SU-DHL-6 (cell line): ENCODE results near the gene STK10.
A peak's percentile ranks its signal among the peaks of the same experiment; 100 is the strongest.

Source experiments
- H2AFZ ChIP-seq: fragments of 200-600 bp; sonication (generic); 2 replicates; pipeline ENCODE4 v1.6.1; 2014; ENCODE audit warnings: low read depth, mild to moderate bottlenecking, moderate library complexity, mixed read lengths, antibody characterized with exemption, low read length; ENCODE audit not compliant: severe bottlenecking
- H3F3A ChIP-seq: fragments of 200-600 bp; shearing (Covaris generic); 2 replicates; pipeline ENCODE4 v1.6.0; 2016; ENCODE audit warnings: antibody characterized with exemption, mild to moderate bottlenecking; ENCODE audit not compliant: insufficient read depth
- H3K27ac ChIP-seq: fragments of 200-600 bp; sonication (generic); 2 replicates; pipeline ENCODE4 v1.5.1; 2016; ENCODE audit warnings: low read depth, mild to moderate bottlenecking, low read length, moderate library complexity, mixed read lengths
- H3K27me3 ChIP-seq: fragments of 200-600 bp; sonication (generic), shearing (Covaris generic); 2 replicates; pipeline ENCODE4 v1.6.0; 2014; ENCODE audit warnings: mild to moderate bottlenecking, low read length
- H3K36me3 ChIP-seq: fragments of 200-600 bp; sonication (generic); 2 replicates; pipeline ENCODE4 v1.6.1; 2014; ENCODE audit warnings: mild to moderate bottlenecking, low read length, mixed read lengths
- H3K4me2 ChIP-seq: fragments of 300-600, 200-600 bp; shearing (Covaris generic), sonication (generic); 2 replicates; pipeline ENCODE4 v1.6.0; 2014; ENCODE audit warnings: low read length, low read depth, mild to moderate bottlenecking; ENCODE audit not compliant: poor library complexity, severe bottlenecking
- H3K4me3 ChIP-seq: fragments of 200-600 bp; sonication (generic); 2 replicates; pipeline ENCODE4 v1.5.1; 2014; ENCODE audit warnings: antibody characterized with exemption, low read length, mild to moderate bottlenecking, mixed read lengths; ENCODE audit not compliant: insufficient read depth, poor library complexity, severe bottlenecking
- H3K79me2 ChIP-seq: fragments of 200-600 bp; sonication (generic); 2 replicates; pipeline ENCODE4 v1.6.1; 2014; ENCODE audit warnings: mild to moderate bottlenecking, low read length, moderate library complexity; ENCODE audit not compliant: insufficient read depth
- H3K9ac ChIP-seq: fragments of 200-600 bp; sonication (generic); 2 replicates; pipeline ENCODE4 v1.7.0; 2014; ENCODE audit warnings: mild to moderate bottlenecking, low read length
- H3K9me2 ChIP-seq: fragments of 200-600 bp; sonication (generic); replicated peaks from 2 replicates; pipeline ENCODE4 v1.6.1; 2014; ENCODE audit warnings: low read length; ENCODE audit not compliant: insufficient read depth
- H3K9me3 ChIP-seq: fragments of 200-600 bp; sonication (generic); 2 replicates; pipeline ENCODE4 v1.6.1; 2014; ENCODE audit warnings: low read length, mixed read lengths; ENCODE audit not compliant: insufficient read depth
- H4K20me1 ChIP-seq: fragments of 200-600 bp; sonication (generic); 2 replicates; pipeline ENCODE4 v1.6.1; 2014; ENCODE audit warnings: low read depth, mild to moderate bottlenecking, antibody characterized with exemption, low read length, moderate library complexity, mixed read lengths
- CTCF ChIP-seq: fragments of 200-600 bp; sonication (generic); IDR thresholded peaks from one replicate; pipeline ENCODE4 v1.5.1; 2017; ENCODE audit warnings: antibody characterized with exemption, mild to moderate bottlenecking, low read length, moderate library complexity; ENCODE audit not compliant: insufficient read depth, poor library complexity, severe bottlenecking
- EZH2phosphoT487 ChIP-seq: fragments of 200-600 bp; sonication (generic), shearing (Covaris generic); conservative IDR thresholded peaks from 2 replicates; pipeline ENCODE4 v1.6.1; 2018; ENCODE audit warnings: mild to moderate bottlenecking, antibody characterized with exemption, low read length, moderate library complexity, mixed read lengths

Gene STK10

GRCh38 chr5:172188033-172188892 lies at the start of gene STK10:
Gene STK10, minus strand, starts transcription at chr5:172188224. Its CDS starts 182 bp downstream, at chr5:172188042.
- no peaks in the 10 kb centered on the region for H3K36me3 ChIP-seq
- no peaks in the 10 kb centered on the region for H3K27me3 ChIP-seq
- H3K4me3 ChIP-seq: peak within 1 kb of the TSS; percentile 66
- TF ChIP-seq CTCF (peak; percentile 75), EZH2phosphoT487 (no peak)
- H2AFZ ChIP-seq: peak within 1 kb of the TSS; percentile 87
- no peaks in the 10 kb centered on the region for H4K20me1 ChIP-seq
- H3F3A ChIP-seq: no peaks in the 10 kb centered on the region
- H3K4me2 ChIP-seq: peak within 1 kb of the TSS; percentile 82
- peak within 1 kb of the TSS; percentile 78 for H3K27ac ChIP-seq
- H3K79me2 ChIP-seq: peaks cover 46% of the 10 kb centered on the region
- H3K9me2 ChIP-seq: no peaks in the 10 kb centered on the region
- no peaks in the 10 kb centered on the region for H3K9me3 ChIP-seq
- peak within 1 kb of the TSS; percentile 91 for H3K9ac ChIP-seq

DNA sequence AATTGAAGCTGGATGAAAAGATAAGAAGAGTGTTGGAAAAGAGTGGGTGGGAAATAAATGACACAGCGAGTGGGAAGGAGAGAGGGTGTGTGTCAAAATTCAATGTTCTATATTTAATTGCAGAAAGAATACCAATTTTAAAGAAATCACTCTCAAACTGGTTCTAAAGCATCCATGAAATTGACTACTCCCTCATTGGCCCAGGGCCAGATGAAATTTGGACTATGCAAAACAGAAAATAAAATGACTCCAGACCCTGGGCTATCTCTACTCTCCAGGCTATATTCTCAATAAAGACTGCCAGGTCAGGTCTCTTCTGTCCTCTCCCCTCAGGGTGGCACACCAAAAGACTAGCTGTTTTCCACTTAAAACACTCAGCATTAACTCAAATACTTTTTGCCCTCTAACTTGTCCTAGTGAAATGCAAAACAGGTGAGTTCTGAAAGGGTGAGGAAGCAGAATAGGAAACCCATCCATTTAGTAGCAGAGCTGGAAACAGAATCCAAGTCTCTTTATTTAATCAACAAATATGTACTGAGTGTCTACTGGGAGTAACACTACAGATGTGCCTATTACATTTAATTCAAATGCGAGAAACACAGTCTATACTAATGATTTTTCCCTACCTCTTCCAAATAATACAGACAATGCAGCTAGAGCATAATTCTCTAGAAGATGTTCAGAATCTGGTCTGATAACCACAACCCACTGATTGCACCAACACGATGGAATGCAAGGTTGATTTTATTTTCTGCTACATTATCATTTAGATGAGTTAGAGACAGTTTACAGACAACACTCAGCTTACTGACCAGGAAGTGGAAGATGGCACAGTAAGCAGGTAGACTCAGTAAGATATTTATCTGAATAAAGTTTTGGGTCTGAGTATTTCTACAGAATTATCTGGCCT lies 48.1 kb upstream of the STK10 start:
- Histone ChIP-seq H3K9me3 (no peaks in the 10 kb centered on the region), H3K36me3 (no peaks in the 10 kb centered on the region), H3F3A (no peaks in the 10 kb centered on the region), H3K9me2 (no peaks in the 10 kb centered on the region), H4K20me1 (no peaks in the 10 kb centered on the region), H2AFZ (no peak overlapping the region), H3K4me3 (no peak overlapping the region), H3K27ac (no peak overlapping the region), H3K4me2 (peak overlapping the region; percentile 7), H3K27me3 (no peaks in the 10 kb centered on the region), H3K9ac (no peak overlapping the region), H3K79me2 (peaks cover 32% of the 10 kb centered on the region)
- TF ChIP-seq CTCF (no peak), EZH2phosphoT487 (no peak)

- H3K4me2 ChIP-seq: peak overlapping the region; percentile 4
- no peak overlapping the region for H3K4me3 ChIP-seq
- H3K9ac ChIP-seq: no peak overlapping the region
- no peak overlapping the region for H2AFZ ChIP-seq
- H3F3A ChIP-seq: no peaks in the 10 kb centered on the region
- H3K36me3 ChIP-seq: no peaks in the 10 kb centered on the region; the same call in 1 of the 2 replicates
- no peaks in the 10 kb centered on the region for H3K9me2 ChIP-seq
- no peaks in the 10 kb centered on the region for H3K27me3 ChIP-seq
- TF ChIP-seq EZH2phosphoT487 (no peak), CTCF (no peak)
- no peaks in the 10 kb centered on the region for H3K9me3 ChIP-seq
- no peaks in the 10 kb centered on the region for H4K20me1 ChIP-seq
- H3K27ac ChIP-seq: peak overlapping the region; percentile 39
- H3K79me2 ChIP-seq: peaks cover 32% of the 10 kb centered on the region
Measured at GRCh38 chr5:172235132-172235780, 47.2 kb upstream of the STK10 start.
